K562 treated with DMSO at 1 percent for 4 hours (cell line): Measurements from ENCODE around the gene DBP. TPM values are rescaled to one million over a fixed set of nuclear protein-coding genes. Genes with fewer than 3 reads are reported as not detected.

Experiments
- total RNA-seq: library from RNA; unstranded; fragments of 300-600 nt; gene quantifications from 2 replicates; pipeline ENCODE4 v1.2.3, GENCODE V29; 2022; ENCODE audit not compliant: insufficient read depth

DBP gene
- 18.9 and 23.5 TPM in 2 replicates for total RNA-seq

GRCh38 chr19:48636859-48637448 is at the start of gene DBP:
DBP (minus strand) TSS chr19:48637379; CDS start chr19:48636994, 385 bp downstream.

GRCh38 chr19:48672994-48673393 is 35.8 kb upstream of the DBP start, which contains the start of gene NTN5:
NTN5 (minus strand) TSS chr19:48673017; CDS start chr19:48670986, 2,031 bp downstream.

GRCh38 chr19:48646001-48646721 is 9.0 kb upstream of the DBP start, which contains the start of gene CA11:
CA11 (minus strand) TSS chr19:48646187; CDS start chr19:48645632, 555 bp downstream.

DNA sequence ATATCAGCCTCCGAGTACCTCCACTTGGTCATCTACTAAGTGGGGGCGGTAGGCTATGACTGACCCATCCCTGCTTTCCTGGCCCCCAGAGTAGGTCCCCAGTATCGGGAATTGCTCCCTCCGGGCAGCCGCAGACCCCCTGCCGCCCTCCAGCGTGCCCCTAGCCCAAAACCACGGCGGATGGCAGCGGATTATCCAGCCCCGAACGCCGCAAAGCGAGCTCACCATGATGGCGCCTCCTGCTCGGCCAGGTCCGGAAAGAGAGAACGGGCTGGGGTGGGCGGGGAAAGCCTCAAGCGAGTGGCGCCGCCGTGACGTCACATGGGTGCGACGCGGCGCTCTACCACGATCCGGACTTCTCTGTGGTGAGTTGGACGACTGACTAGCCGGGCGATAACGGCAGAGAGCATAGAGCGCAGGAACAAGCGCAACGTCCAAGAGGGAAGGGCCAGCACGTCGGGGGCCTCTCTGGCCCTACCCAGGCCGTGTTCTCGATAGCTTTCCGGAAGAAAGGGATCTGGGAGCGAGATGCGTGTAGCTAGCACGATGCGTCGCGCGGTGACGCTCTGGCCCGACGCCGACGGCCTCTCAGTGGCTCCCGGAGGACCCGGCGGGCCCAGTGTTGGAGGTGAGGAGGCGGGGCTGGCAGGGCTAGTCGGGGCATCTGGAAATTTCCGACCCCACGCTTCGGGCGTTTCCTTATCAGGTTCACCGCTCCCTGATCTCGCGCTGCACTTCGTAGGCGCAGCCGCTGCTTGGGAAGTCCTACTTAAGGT is 18.1 kb downstream of the DBP start, which contains the start of the genes RPL18 and SPHK2:
Gene RPL18 (minus strand): TSS at position 263 of the 776 bp plus-strand sequence. CDS start 35 bp downstream, at position 228.
Gene SPHK2 (plus strand): TSS at position 591 of the 776 bp plus-strand sequence. CDS start 1,009 bp downstream, outside the sequence.

DNA sequence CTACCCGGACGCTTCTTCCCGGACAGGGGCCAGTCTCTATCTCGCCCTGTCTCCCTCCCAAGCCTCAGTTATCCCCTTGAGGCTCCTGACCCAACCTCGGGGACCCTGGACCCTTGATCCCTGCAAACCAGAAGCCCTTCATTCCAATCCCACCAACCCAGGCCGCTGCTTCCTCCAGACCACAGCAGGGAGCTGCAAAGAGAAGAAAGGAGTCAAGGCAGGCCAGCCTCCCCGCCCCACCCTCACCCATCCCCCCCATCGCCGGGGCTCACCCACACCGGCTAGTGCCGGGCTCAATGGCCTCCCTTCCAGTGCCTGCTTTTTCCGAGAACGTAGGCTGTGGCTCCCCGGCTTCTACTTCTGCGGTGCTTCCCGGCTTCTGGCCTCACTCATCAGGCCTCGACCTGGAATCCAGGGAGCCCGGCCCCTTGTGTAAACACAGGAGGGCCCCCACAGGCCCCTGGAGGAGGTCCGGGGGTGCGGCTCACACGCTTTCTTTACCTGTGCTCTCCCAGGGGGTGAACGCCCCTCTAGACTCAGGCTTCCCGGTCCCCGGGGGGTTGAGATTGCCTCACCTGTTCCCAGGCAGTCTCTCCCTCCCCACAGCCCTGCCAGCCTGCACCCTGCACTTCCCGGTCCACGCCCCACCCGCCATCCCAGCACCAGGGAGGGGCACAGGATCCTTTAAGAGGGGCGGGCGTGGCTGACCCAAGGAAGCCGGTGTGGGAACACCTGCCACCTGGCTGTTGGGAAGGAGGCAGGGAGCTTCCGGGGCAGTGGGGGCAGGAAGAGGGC is 22.5 kb downstream of the DBP start, which contains the start of gene FAM83E:
Gene FAM83E (minus strand): TSS at position 641 of the 795 bp plus-strand sequence. CDS start 1,704 bp downstream, outside the sequence.

GRCh38 chr19:48606463-48607358 is 30.5 kb downstream of the DBP start, which contains the start of gene SPACA4:
SPACA4 (plus strand) TSS chr19:48606742; CDS start chr19:48606979, 237 bp downstream.

Other genes with a start within 250 kb of the DBP start
- gene KDELR1, start 245.8 kb downstream of the DBP start, total RNA-seq, result 186 and 205 TPM in 2 replicates
- gene GRIN2D, start 243.7 kb downstream of the DBP start, total RNA-seq, result 16.0 and 21.6 TPM in 2 replicates
- 15.5 and 16.7 TPM in 2 replicates for gene GRWD1, start 191.4 kb downstream of the DBP start, total RNA-seq
- gene KCNJ14, start 181.8 kb downstream of the DBP start, total RNA-seq, result 2.5 and 3.5 TPM in 2 replicates
- 33.0 and 35.3 TPM in 2 replicates for gene CYTH2, start 168.0 kb downstream of the DBP start, total RNA-seq
- gene LMTK3, start 125.5 kb downstream of the DBP start, total RNA-seq, result 7.2 and 8.2 TPM in 2 replicates
- gene SULT2B1, start 85.2 kb downstream of the DBP start, total RNA-seq, result 1.7 and 1.9 TPM in 2 replicates
- not detected in 2 replicates for gene SPACA4, start 30.6 kb downstream of the DBP start, total RNA-seq
- gene FAM83E, start 22.3 kb downstream of the DBP start, total RNA-seq, result 1.7 and 2.8 TPM in 2 replicates
- gene RPL18, start 18.2 kb downstream of the DBP start, total RNA-seq, result 5,295 and 5,517 TPM in 2 replicates
- 3.9 and 7.1 TPM in 2 replicates for gene SPHK2, start 17.9 kb downstream of the DBP start, total RNA-seq
- 10.3 and 27.1 TPM in 2 replicates for gene CA11, start 8.8 kb upstream of the DBP start, total RNA-seq
- gene NTN5, start 35.6 kb upstream of the DBP start, total RNA-seq, result 0.33 TPM in 1 of 2 replicates, not detected in the other
- not detected in 2 replicates for gene FUT2, start 58.6 kb upstream of the DBP start, total RNA-seq
- 0.73 TPM in 1 of 2 replicates, not detected in the other for gene MAMSTR, start 82.3 kb upstream of the DBP start, total RNA-seq
- 6.5 and 7.8 TPM in 2 replicates for gene RASIP1, start 103.2 kb upstream of the DBP start, total RNA-seq
- 0.50 TPM in 1 of 2 replicates, not detected in the other for gene IZUMO1, start 109.5 kb upstream of the DBP start, total RNA-seq
- 4.8 and 13.9 TPM in 2 replicates for gene FUT1, start 115.3 kb upstream of the DBP start, total RNA-seq
- not detected in 2 replicates for gene FGF21, start 118.1 kb upstream of the DBP start, total RNA-seq
- gene BCAT2, start 173.7 kb upstream of the DBP start, total RNA-seq, result 68.9 and 69.1 TPM in 2 replicates
- not detected in 2 replicates for gene HSD17B14, start 199.1 kb upstream of the DBP start, total RNA-seq
- gene PLEKHA4, start 231.2 kb upstream of the DBP start, total RNA-seq, result 17.1 and 25.9 TPM in 2 replicates
- 85.0 and 106 TPM in 2 replicates for gene PPP1R15A, start 235.0 kb upstream of the DBP start, total RNA-seq